ENCODE results near the gene NFKBIL1.

The NFKBIL1 gene

GRCh38 chr6:31560697-31561058 lies 13.3 kb downstream of the NFKBIL1 start:
- DNase-seq: no peak

DNA sequence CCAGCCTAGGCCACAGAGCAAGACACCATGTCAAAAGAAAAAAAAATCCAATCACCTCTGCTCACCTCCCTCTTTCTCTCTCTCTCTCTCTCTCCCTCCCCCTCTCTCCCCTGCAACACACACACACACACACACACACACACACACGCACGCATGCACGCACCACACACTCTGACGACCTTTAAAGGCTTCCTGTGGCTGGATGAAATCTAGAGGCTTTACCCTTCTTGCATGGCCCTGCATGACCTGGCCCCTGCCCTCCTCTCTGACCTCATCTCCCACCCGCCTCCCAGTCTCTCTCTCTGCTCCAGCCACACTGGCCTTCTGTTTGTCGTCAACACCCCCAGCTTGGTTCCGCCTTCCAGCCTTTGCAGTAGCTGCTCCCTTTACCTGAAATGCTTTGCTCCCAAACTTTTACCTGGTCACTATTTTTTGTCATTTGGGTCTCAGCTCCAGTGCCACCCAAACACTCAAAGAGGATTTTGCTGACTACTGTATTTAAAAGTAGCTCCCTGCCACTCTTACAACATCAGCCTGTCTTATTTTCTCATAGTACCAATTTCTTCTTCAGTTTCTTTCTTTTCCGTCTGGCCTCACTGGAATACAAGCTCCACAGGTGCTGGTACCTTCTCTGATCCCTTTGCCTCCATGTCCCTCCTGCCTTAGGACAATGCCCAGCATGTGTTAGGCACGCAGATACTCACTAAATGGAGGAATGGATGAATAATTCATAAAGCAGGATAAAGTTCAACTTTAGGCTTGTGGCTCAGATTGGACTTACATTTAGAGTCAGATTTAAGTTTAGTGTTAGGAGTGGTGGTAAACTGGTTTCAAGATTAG lies 20.3 kb downstream of the NFKBIL1 start:
- no peak for DNase-seq

- peak; percentile 83 for DNase-seq
Observed at GRCh38 chr6:31568537-31568961, 21.1 kb downstream of the NFKBIL1 start.

GRCh38 chr6:31569861-31570536 lies 22.6 kb downstream of the NFKBIL1 start:
- no peak for DNase-seq

GRCh38 chr6:31572041-31572911 lies 24.9 kb downstream of the NFKBIL1 start, which contains the start of gene LTA:
TSS of gene LTA (plus strand) at chr6:31572289. CDS start at chr6:31572743, 454 bp downstream.
- peak; percentile 81 for DNase-seq

- no peak for DNase-seq
Observed at GRCh38 chr6:31573239-31574105, 26.1 kb downstream of the NFKBIL1 start.

DNA sequence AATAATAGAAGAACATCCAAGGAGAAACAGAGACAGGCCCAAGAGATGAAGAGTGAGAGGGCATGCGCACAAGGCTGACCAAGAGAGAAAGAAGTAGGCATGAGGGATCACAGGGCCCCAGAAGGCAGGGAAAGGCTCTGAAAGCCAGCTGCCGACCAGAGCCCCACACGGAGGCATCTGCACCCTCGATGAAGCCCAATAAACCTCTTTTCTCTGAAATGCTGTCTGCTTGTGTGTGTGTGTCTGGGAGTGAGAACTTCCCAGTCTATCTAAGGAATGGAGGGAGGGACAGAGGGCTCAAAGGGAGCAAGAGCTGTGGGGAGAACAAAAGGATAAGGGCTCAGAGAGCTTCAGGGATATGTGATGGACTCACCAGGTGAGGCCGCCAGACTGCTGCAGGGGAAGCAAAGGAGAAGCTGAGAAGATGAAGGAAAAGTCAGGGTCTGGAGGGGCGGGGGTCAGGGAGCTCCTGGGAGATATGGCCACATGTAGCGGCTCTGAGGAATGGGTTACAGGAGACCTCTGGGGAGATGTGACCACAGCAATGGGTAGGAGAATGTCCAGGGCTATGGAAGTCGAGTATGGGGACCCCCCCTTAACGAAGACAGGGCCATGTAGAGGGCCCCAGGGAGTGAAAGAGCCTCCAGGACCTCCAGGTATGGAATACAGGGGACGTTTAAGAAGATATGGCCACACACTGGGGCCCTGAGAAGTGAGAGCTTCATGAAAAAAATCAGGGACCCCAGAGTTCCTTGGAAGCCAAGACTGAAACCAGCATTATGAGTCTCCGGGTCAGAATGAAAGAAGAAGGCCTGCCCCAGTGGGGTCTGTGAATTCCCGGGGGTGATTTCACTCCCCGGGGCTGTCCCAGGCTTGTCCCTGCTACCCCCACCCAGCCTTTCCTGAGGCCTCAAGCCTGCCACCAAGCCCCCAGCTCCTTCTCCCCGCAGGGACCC lies 27.0 kb downstream of the NFKBIL1 start:
- DNase-seq: peak; percentile 63

GRCh38 chr6:31575335-31575901 lies 28.0 kb downstream of the NFKBIL1 start, which contains the start of gene TNF:
TSS of gene TNF (plus strand) at chr6:31575565. CDS start at chr6:31575742, 177 bp downstream.
- DNase-seq: peak; percentile 90

- DNase-seq: no peak
Observed at GRCh38 chr6:31575952-31576685, 28.7 kb downstream of the NFKBIL1 start.

DNA sequence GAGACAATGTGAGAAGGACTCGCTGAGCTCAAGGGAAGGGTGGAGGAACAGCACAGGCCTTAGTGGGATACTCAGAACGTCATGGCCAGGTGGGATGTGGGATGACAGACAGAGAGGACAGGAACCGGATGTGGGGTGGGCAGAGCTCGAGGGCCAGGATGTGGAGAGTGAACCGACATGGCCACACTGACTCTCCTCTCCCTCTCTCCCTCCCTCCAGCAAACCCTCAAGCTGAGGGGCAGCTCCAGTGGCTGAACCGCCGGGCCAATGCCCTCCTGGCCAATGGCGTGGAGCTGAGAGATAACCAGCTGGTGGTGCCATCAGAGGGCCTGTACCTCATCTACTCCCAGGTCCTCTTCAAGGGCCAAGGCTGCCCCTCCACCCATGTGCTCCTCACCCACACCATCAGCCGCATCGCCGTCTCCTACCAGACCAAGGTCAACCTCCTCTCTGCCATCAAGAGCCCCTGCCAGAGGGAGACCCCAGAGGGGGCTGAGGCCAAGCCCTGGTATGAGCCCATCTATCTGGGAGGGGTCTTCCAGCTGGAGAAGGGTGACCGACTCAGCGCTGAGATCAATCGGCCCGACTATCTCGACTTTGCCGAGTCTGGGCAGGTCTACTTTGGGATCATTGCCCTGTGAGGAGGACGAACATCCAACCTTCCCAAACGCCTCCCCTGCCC lies 29.6 kb downstream of the NFKBIL1 start:
- peak; percentile 55 for DNase-seq

GRCh38 chr6:31577579-31577966 lies 30.2 kb downstream of the NFKBIL1 start:
- DNase-seq: no peak

- DNase-seq: no peak
Observed at GRCh38 chr6:31578184-31579118, 31.0 kb downstream of the NFKBIL1 start.

- DNase-seq: no peak
Observed at GRCh38 chr6:31579119-31579505, 31.7 kb downstream of the NFKBIL1 start.

DNA sequence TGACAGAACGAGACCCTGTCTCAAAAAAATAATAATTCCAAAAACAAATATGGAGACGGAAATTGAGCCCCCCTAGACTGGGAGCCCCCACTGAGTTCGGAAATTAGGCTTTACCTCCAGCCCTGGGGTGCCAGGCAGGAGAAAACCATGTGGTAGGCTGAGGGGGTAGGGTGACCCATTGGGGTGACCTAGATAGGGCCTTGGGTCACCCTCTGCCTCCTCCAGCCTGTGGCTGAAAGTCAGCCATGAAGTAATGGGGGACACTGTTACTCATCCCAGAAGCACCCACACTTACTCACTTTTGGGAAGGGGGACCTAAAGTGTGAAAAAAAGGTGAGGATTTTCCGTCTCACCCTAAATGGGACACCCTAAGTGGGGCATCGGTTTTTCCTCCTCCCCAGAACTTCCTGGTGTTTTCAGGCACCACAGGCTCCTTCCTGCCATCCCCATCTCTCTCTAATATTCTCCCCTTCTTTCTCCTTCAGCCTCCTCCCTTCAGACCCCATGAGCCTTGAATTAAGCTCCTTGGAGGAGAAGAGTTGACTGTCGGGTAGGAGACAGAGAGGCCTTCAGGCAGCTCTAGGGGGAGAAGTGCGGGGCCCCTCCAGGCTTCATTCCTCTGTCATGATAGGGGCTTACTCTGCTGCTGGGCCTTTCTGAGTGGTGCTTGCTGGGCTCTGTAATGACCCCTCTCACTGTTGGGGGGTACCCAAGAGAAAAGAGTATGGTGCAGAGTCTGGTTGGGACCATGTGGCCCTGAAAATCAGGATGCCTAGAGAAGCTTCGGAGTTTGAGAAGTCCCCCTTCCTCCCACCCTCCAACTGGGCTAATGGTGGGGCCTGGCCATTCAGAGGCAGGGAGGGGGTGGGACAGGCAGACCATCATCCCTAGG lies 32.4 kb downstream of the NFKBIL1 start:
- DNase-seq: no peak

- no peak for DNase-seq
Observed at GRCh38 chr6:31580438-31580740, 33.0 kb downstream of the NFKBIL1 start.

- DNase-seq: peak; percentile 88
Observed at GRCh38 chr6:31580807-31581433, 33.5 kb downstream of the NFKBIL1 start.
